Prostate gland (tissue), 2 donors: ENCODE measurements around the gene DEPDC4.

ENCODE experiments used
- CTCF ChIP-seq, 4 experiments: fragments of 200-600 bp in 2 of 4; fragments of 450-650 bp in 2 of 4; sonication (generic) in 2 of 4; IDR thresholded peaks; 1 replicate in 3 of 4; 2 replicates in 1 of 4; pipeline ENCODE4 v1.5.1; 2016 to 2019; ENCODE audit warnings: antibody characterized with exemption in 4 of 4, mild to moderate bottlenecking in 2 of 4, moderate library complexity in 2 of 4
- POLR2A ChIP-seq: fragments of 450-650 bp; IDR thresholded peaks from one replicate; pipeline ENCODE4 v1.6.1; 2016; ENCODE audit warnings: antibody characterized with exemption, mild to moderate bottlenecking
- POLR2AphosphoS5 ChIP-seq: sonication (generic); formaldehyde crosslinking; IDR thresholded peaks from one replicate; pipeline ENCODE4 v1.6.1; 2017; ENCODE audit warnings: antibody characterized with exemption

GRCh38 chr12:100239589-100239988 is 27.3 kb downstream of the DEPDC4 start:
- TF ChIP-seq POLR2A = no peak
- TF ChIP-seq CTCF (IDR thresholded peaks at IDR 0.05) = no peak
- no peak for TF ChIP-seq POLR2AphosphoS5
